GM19351 (cell line): ENCODE measurements around the gene DNM3.

ENCODE experiments used
- ATAC-seq: cut with Tn5 transposase; IDR thresholded peaks from one replicate; pipeline ENCODE4 v1.9.1; 2021; ENCODE audit warnings: mild to moderate bottlenecking, moderate library complexity; ENCODE audit not compliant: unreplicated experiment

Gene DNM3

DNA sequence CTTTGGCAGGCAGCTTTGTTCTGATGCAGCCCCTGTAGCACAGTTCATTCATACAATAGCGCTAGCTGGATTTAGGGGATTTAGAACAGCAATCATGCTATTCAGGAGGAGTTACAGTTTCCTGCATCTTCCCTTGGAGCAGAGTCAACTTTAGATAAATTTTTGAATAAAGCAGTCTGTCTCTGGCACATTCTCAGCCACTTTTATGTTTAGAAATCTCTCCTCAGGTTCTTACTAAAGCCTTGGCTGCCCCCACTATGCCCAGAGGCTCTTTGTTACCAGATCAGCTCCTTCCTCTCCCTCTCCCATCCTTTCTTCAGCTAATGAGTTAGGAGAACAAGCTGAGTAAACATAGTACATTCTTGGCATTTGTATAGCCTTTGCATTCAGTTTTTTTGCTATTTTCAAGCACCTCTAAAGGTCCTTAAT, 619.6 kb downstream of the DNM3 start:
- no peak for ATAC-seq
